ENCODE data around the gene KIF26B. TPM values are rescaled to one million over a fixed set of nuclear protein-coding genes. Genes with fewer than 3 reads are reported as not detected.

KIF26B gene
- total and polyA plus RNA-seq, 2 experiments from 2014 or later = 0.03 to 0.76 TPM

- H3K4me1 ChIP-seq (ENCODE audit: insufficient read depth) = no peaks in the 10 kb centered on the region
- H3K4me1 Mint-ChIP-seq = no peaks in the 10 kb centered on the region
- no peaks in the 10 kb centered on the region for H3K9me2 ChIP-seq (ENCODE audit: insufficient read depth)
- no peaks in the 10 kb centered on the region for H3K36me3 ChIP-seq (ENCODE audit: insufficient read depth)
- H4K20me1 ChIP-seq (replicated peaks; ENCODE audit: insufficient read depth) = no peaks in the 10 kb centered on the region
- H3F3A ChIP-seq (replicated peaks; ENCODE audit: low read depth) = no peaks in the 10 kb centered on the region
- no peak overlapping the region for H3K27ac ChIP-seq (ENCODE audit: low read depth)
- no peak overlapping the region for H3K4me3 ChIP-seq
- peak; percentile 72 for ATAC-seq
- TF ChIP-seq CTCF (conservative IDR thresholded peaks at IDR 0.05; ENCODE audit: low read depth in 2 of 2) (peak in 1 of 2 experiments; percentile 27; a peak in 2 of 4 replicates), STAT1 (IDR thresholded peaks at IDR 0.05; ENCODE audit: unreplicated experiment) (no peak), POLR2AphosphoS5 (IDR thresholded peaks at IDR 0.05; ENCODE audit: low read depth) (no peak), JUNB (IDR thresholded peaks at IDR 0.05; ENCODE audit: unreplicated experiment) (no peak)
- no peak overlapping the region for H3K4me3 Mint-ChIP-seq
- DNase-seq (ENCODE audit: low spot score) = peak; percentile 28
- H3K27ac Mint-ChIP-seq = no peak overlapping the region
- no peaks in the 10 kb centered on the region for H3K9me3 Mint-ChIP-seq
- H3K79me2 ChIP-seq (replicated peaks; ENCODE audit: insufficient read depth) = no peaks in the 10 kb centered on the region
- H3K27me3 ChIP-seq (ENCODE audit: insufficient read depth) = no peaks in the 10 kb centered on the region
- no peak overlapping the region for H2AFZ ChIP-seq
- no peaks in the 10 kb centered on the region for H3K36me3 Mint-ChIP-seq (ENCODE audit: low read depth)
- H3K4me2 ChIP-seq = no peak overlapping the region
- H3K27me3 Mint-ChIP-seq (ENCODE audit: insufficient read depth, low read depth, poor library complexity) = peaks cover 4% of the 10 kb centered on the region
These were observed 279.5 kb downstream of the KIF26B start for GRCh38 chr1:245434280-245434679.

- Histone ChIP-seq H3K27ac (ENCODE audit: low read depth) (no peak overlapping the region), H3K4me3 (no peak overlapping the region), H3K4me1 (ENCODE audit: insufficient read depth) (no peaks in the 10 kb centered on the region), H3K79me2 (replicated peaks; ENCODE audit: insufficient read depth) (no peaks in the 10 kb centered on the region), H3K36me3 (ENCODE audit: insufficient read depth) (no peaks in the 10 kb centered on the region), H3K4me2 (no peak overlapping the region), H4K20me1 (replicated peaks; ENCODE audit: insufficient read depth) (no peaks in the 10 kb centered on the region), H3K27me3 (ENCODE audit: insufficient read depth) (no peaks in the 10 kb centered on the region), H3F3A (replicated peaks; ENCODE audit: low read depth) (no peaks in the 10 kb centered on the region), H2AFZ (no peak overlapping the region), H3K9me2 (ENCODE audit: insufficient read depth) (no peaks in the 10 kb centered on the region)
- Mint-ChIP-seq H3K27ac (no peak overlapping the region), H3K9me3 (no peaks in the 10 kb centered on the region; the same call in 2 of the 3 replicates), H3K4me3 (no peak overlapping the region), H3K27me3 (ENCODE audit: insufficient read depth, low read depth, poor library complexity) (peaks cover 6% of the 10 kb centered on the region), H3K36me3 (ENCODE audit: low read depth) (no peaks in the 10 kb centered on the region), H3K4me1 (no peaks in the 10 kb centered on the region)
- TF ChIP-seq CTCF (conservative IDR thresholded peaks at IDR 0.05; ENCODE audit: low read depth in 2 of 2) = no peak
- TF ChIP-seq REST (IDR thresholded peaks at IDR 0.05; ENCODE audit: unreplicated experiment) = no peak
- TF ChIP-seq POLR2AphosphoS5 (IDR thresholded peaks at IDR 0.05; ENCODE audit: low read depth) = no peak
- no peak for TF ChIP-seq JUNB (IDR thresholded peaks at IDR 0.05; ENCODE audit: unreplicated experiment)
- TF ChIP-seq STAT1 (IDR thresholded peaks at IDR 0.05; ENCODE audit: unreplicated experiment) = no peak
- TF ChIP-seq ZNF114 (CRISPR knock-in tag; IDR thresholded peaks at IDR 0.05) = no peak
- TF ChIP-seq NANOG (IDR thresholded peaks at IDR 0.05; ENCODE audit: borderline replicate concordance) = no peak
- DNase-seq (ENCODE audit: low spot score) (no peak), ATAC-seq (no peak)
These were observed 281.6 kb downstream of the KIF26B start for GRCh38 chr1:245436407-245436806.
